K562 (cell line): ENCODE results near the gene LRRC25. TPM values are rescaled to one million over a fixed set of nuclear protein-coding genes. Genes with fewer than 3 reads are reported as not detected.

ENCODE experiments used
- ETV5 ChIP-seq: sonication (generic); formaldehyde crosslinking; IDR thresholded peaks from 2 replicates; pipeline ENCODE4 v1.4.0; 2020; ENCODE audit warnings: low read depth, mild to moderate bottlenecking, missing genetic modification reagents
- HDAC3 ChIP-seq: fragments of 450-650 bp; IDR thresholded peaks from 2 replicates; pipeline ENCODE4 v1.6.1; 2018; ENCODE audit warnings: borderline replicate concordance, mild to moderate bottlenecking, moderate library complexity; ENCODE audit not compliant: partially characterized antibody
- MAZ ChIP-seq, 2 experiments: fragments of 450-650 bp in 1 of 2; sonication (generic) in 1 of 2; formaldehyde crosslinking; IDR thresholded peaks in 1 of 2; conservative IDR thresholded peaks in 1 of 2; 2 replicates each; pipeline versions ENCODE4 v1.4.0 to v1.5.0; 2020; ENCODE audit warnings: mild to moderate bottlenecking in 1 of 2, missing genetic modification reagents in 1 of 2
- MLX ChIP-seq, 2 experiments: fragments of 450-650 bp in 1 of 2; sonication (generic) in 1 of 2; formaldehyde crosslinking; conservative IDR thresholded peaks; 2 replicates each; pipeline versions ENCODE4 v1.4.0 to v1.8.1; 2020 to 2022; ENCODE audit warnings: mild to moderate bottlenecking in 1 of 2, missing genetic modification reagents in 1 of 2
- NONO ChIP-seq, 2 experiments: fragments of 200-400 bp in 1 of 2; fragments of 450-650 bp in 1 of 2; formaldehyde crosslinking in 1 of 2; IDR thresholded peaks; 2 replicates each; pipeline ENCODE4 v1.6.1; 2017; ENCODE audit warnings: low read depth in 2 of 2, mild to moderate bottlenecking in 2 of 2, moderate library complexity in 2 of 2, low read length in 1 of 2
- SMARCE1 ChIP-seq: fragments of 450-650 bp; IDR thresholded peaks from 2 replicates; pipeline ENCODE4 v1.7.1; 2016; ENCODE audit warnings: mild to moderate bottlenecking
- TCF3 ChIP-seq: sonication (generic); formaldehyde crosslinking; IDR thresholded peaks from 2 replicates; pipeline ENCODE4 v1.4.0; 2020; ENCODE audit warnings: mild to moderate bottlenecking, missing genetic modification reagents
- ZBTB12 ChIP-seq: fragments of 250-450 bp; sonication (Bioruptor Pico); IDR thresholded peaks from 2 replicates; pipeline ENCODE4 v1.4.0; 2020
- ZC3H4 ChIP-seq: sonication (generic); formaldehyde crosslinking; IDR thresholded peaks from 2 replicates; pipeline ENCODE4 v1.9.0; 2021; ENCODE audit warnings: missing genetic modification reagents, borderline replicate concordance
- ZNF407 ChIP-seq: fragments of 450-650 bp; IDR thresholded peaks from 2 replicates; pipeline ENCODE4 v1.6.1; 2016; ENCODE audit warnings: low read depth
- polyA plus RNA-seq, 8 experiments: library from polyadenylated mRNA; depleted of rRNA in 4 of 8; stranded (reverse) in 5 of 8; unstranded in 3 of 8; fragments of >200 nt; fragmentation: Nextera tagmentation in 2 of 8; fragmentation: Illumina TruSeq in 1 of 8; extraction: Ambion mirVana in 2 of 8; extraction: Trizol in 1 of 8; gene quantifications; 2 replicates each; pipeline versions ENCODE4 v1.2.1 to v1.2.3, GENCODE V29; 2011 to 2014; ENCODE audit warnings: inconsistent platforms in 1 of 8, missing spikeins in 1 of 8
- total RNA-seq, 7 experiments: library from RNA; depleted of rRNA in 6 of 7; stranded (reverse); fragments of >200 nt in 6 of 7; fragmentation: Illumina TruSeq in 2 of 7; extraction: Trizol in 2 of 7; gene quantifications; 2 replicates each; pipeline versions ENCODE4 v1.2.1 to v1.2.3, GENCODE V29; 2011 to 2021; ENCODE audit warnings: low replicate concordance in 1 of 7
- TF ChIP-seq, protein P1 (sequence below): fragments of 200-800 bp; sonication (Bioruptor generic); IDR thresholded peaks from 2 replicates; pipeline ENCODE4 v1.6.1; 2016; ENCODE audit warnings: missing genetic modification characterization, missing compliant biosample characterization

The LRRC25 gene
- total and polyA plus RNA-seq, 9 of the 15 experiments (the other 6 are each of a cell fraction or from before 2014, with no cell fraction given) = 0.07 to 0.36 (median 0.10) TPM; not detected in 3

GRCh38 chr19:18433735-18434398 lies 36.4 kb upstream of the LRRC25 start (continued):
- TF ChIP-seq ZNF407 (no peak), MLX (CRISPR knock-in tag; conservative IDR thresholded peaks at IDR 0.05) (no peak), ZC3H4 (CRISPR knock-in tag) (no peak), ZBTB12 (CRISPR knock-in tag) (no peak), NONO (IDR thresholded peaks at IDR 0.05; ENCODE audit: low read depth in 2 of 2, low read length in 1 of 2) (no peak), TCF3 (CRISPR knock-in tag) (no peak), MAZ (CRISPR knock-in tag; conservative IDR thresholded peaks at IDR 0.05 in 1 of 2, IDR thresholded peaks at IDR 0.05 in 1 of 2) (peak in 1 of 2 experiments; percentile 19; a peak in 2 of 4 replicates), ETV5 (CRISPR knock-in tag) (no peak), HDAC3 (no peak), SMARCE1 (no peak)
- TF ChIP-seq, protein P1, sequence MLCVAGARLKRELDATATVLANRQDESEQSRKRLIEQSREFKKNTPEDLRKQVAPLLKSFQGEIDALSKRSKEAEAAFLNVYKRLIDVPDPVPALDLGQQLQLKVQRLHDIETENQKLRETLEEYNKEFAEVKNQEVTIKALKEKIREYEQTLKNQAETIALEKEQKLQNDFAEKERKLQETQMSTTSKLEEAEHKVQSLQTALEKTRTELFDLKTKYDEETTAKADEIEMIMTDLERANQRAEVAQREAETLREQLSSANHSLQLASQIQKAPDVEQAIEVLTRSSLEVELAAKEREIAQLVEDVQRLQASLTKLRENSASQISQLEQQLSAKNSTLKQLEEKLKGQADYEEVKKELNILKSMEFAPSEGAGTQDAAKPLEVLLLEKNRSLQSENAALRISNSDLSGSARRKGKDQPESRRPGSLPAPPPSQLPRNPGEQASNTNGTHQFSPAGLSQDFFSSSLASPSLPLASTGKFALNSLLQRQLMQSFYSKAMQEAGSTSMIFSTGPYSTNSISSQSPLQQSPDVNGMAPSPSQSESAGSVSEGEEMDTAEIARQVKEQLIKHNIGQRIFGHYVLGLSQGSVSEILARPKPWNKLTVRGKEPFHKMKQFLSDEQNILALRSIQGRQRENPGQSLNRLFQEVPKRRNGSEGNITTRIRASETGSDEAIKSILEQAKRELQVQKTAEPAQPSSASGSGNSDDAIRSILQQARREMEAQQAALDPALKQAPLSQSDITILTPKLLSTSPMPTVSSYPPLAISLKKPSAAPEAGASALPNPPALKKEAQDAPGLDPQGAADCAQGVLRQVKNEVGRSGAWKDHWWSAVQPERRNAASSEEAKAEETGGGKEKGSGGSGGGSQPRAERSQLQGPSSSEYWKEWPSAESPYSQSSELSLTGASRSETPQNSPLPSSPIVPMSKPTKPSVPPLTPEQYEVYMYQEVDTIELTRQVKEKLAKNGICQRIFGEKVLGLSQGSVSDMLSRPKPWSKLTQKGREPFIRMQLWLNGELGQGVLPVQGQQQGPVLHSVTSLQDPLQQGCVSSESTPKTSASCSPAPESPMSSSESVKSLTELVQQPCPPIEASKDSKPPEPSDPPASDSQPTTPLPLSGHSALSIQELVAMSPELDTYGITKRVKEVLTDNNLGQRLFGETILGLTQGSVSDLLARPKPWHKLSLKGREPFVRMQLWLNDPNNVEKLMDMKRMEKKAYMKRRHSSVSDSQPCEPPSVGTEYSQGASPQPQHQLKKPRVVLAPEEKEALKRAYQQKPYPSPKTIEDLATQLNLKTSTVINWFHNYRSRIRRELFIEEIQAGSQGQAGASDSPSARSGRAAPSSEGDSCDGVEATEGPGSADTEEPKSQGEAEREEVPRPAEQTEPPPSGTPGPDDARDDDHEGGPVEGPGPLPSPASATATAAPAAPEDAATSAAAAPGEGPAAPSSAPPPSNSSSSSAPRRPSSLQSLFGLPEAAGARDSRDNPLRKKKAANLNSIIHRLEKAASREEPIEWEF (CRISPR knock-in tag) = no peak
